ENCODE measurements around the gene LRMDA. TPM values are rescaled to one million over a fixed set of nuclear protein-coding genes. Genes with fewer than 3 reads are reported as not detected.

LRMDA gene
- polyA plus RNA-seq, 1 donor from 2014 or later = not detected

GRCh38 chr10:76106611-76107010 is 675.2 kb downstream of the LRMDA start:
- Mint-ChIP-seq H3K4me3 (no peak overlapping the region), H3K27ac (no peak overlapping the region), H3K4me1 (no peaks in the 10 kb centered on the region), H3K9me3 (peaks cover 0 to 6% (median 0%) of the 10 kb centered on the region in 3 donors), H3K27me3 (no peaks in the 10 kb centered on the region), H3K36me3 (no peaks in the 10 kb centered on the region)

- no peaks in the 10 kb centered on the region for H3K4me1 Mint-ChIP-seq
- no peak overlapping the region for H3K27ac Mint-ChIP-seq
- H3K27me3 Mint-ChIP-seq = peaks cover 1% of the 10 kb centered on the region
- H3K4me3 Mint-ChIP-seq = no peak overlapping the region
- H3K36me3 Mint-ChIP-seq = no peaks in the 10 kb centered on the region
- H3K9me3 Mint-ChIP-seq = peaks cover 0 to 6% (median 0%) of the 10 kb centered on the region in 3 donors
Observed at GRCh38 chr10:76108563-76109359, 677.3 kb downstream of the LRMDA start.

- Mint-ChIP-seq H3K9me3 (peaks cover 0 to 7% (median 0%) of the 10 kb centered on the region in 3 donors), H3K4me3 (no peak overlapping the region), H3K27ac (no peak overlapping the region), H3K4me1 (no peaks in the 10 kb centered on the region), H3K36me3 (no peaks in the 10 kb centered on the region), H3K27me3 (peaks cover 1% of the 10 kb centered on the region)
Observed at GRCh38 chr10:76111404-76111803, 680.0 kb downstream of the LRMDA start.

- Mint-ChIP-seq H3K9me3 (peaks cover 0 to 11% (median 0%) of the 10 kb centered on the region in 3 donors), H3K4me3 (no peak overlapping the region), H3K4me1 (no peaks in the 10 kb centered on the region), H3K27ac (no peak overlapping the region), H3K27me3 (peaks cover 1% of the 10 kb centered on the region), H3K36me3 (no peaks in the 10 kb centered on the region)
Observed at GRCh38 chr10:76111986-76112825, 680.8 kb downstream of the LRMDA start.

- Mint-ChIP-seq H3K9me3 (peaks cover 0 to 11% (median 0%) of the 10 kb centered on the region in 3 donors), H3K4me1 (no peaks in the 10 kb centered on the region), H3K27me3 (peaks cover 1% of the 10 kb centered on the region), H3K36me3 (no peaks in the 10 kb centered on the region), H3K27ac (no peak overlapping the region), H3K4me3 (no peak overlapping the region)
Observed at GRCh38 chr10:76112826-76113150, 681.4 kb downstream of the LRMDA start.

- H3K27me3 Mint-ChIP-seq = peaks cover 1% of the 10 kb centered on the region
- H3K36me3 Mint-ChIP-seq = no peaks in the 10 kb centered on the region
- H3K9me3 Mint-ChIP-seq = peaks cover 0 to 10% (median 0%) of the 10 kb centered on the region in 3 donors
- no peak overlapping the region for H3K27ac Mint-ChIP-seq
- no peak overlapping the region for H3K4me3 Mint-ChIP-seq
- no peaks in the 10 kb centered on the region for H3K4me1 Mint-ChIP-seq
Observed at GRCh38 chr10:76113952-76114351, 682.5 kb downstream of the LRMDA start.

GRCh38 chr10:76114581-76115001 is 683.2 kb downstream of the LRMDA start:
- no peak overlapping the region for H3K4me3 Mint-ChIP-seq
- no peak overlapping the region for H3K27ac Mint-ChIP-seq
- H3K9me3 Mint-ChIP-seq = peaks cover 0 to 5% (median 0%) of the 10 kb centered on the region in 3 donors
- peaks cover 2% of the 10 kb centered on the region for H3K36me3 Mint-ChIP-seq
- H3K27me3 Mint-ChIP-seq = peaks cover 1% of the 10 kb centered on the region
- no peaks in the 10 kb centered on the region for H3K4me1 Mint-ChIP-seq

GRCh38 chr10:76115131-76115470 is 683.7 kb downstream of the LRMDA start:
- H3K4me1 Mint-ChIP-seq = no peaks in the 10 kb centered on the region
- H3K36me3 Mint-ChIP-seq = peaks cover 2% of the 10 kb centered on the region
- H3K4me3 Mint-ChIP-seq = no peak overlapping the region
- peaks cover 0 to 5% (median 0%) of the 10 kb centered on the region in 3 donors for H3K9me3 Mint-ChIP-seq
- H3K27ac Mint-ChIP-seq = no peak overlapping the region
- H3K27me3 Mint-ChIP-seq = peaks cover 1% of the 10 kb centered on the region

- H3K9me3 Mint-ChIP-seq = peaks cover 0 to 5% (median 0%) of the 10 kb centered on the region in 3 donors
- peaks cover 2% of the 10 kb centered on the region for H3K36me3 Mint-ChIP-seq
- H3K27me3 Mint-ChIP-seq = peaks cover 1% of the 10 kb centered on the region
- no peaks in the 10 kb centered on the region for H3K4me1 Mint-ChIP-seq
- H3K4me3 Mint-ChIP-seq = no peak overlapping the region
- no peak overlapping the region for H3K27ac Mint-ChIP-seq
Observed at GRCh38 chr10:76115471-76116155, 684.2 kb downstream of the LRMDA start.

GRCh38 chr10:76116523-76116922 is 685.1 kb downstream of the LRMDA start:
- H3K27ac Mint-ChIP-seq = no peak overlapping the region
- peaks cover 2% of the 10 kb centered on the region for H3K36me3 Mint-ChIP-seq
- H3K9me3 Mint-ChIP-seq = peaks cover 0 to 5% (median 0%) of the 10 kb centered on the region in 3 donors
- H3K27me3 Mint-ChIP-seq = peaks cover 1% of the 10 kb centered on the region
- no peaks in the 10 kb centered on the region for H3K4me1 Mint-ChIP-seq
- H3K4me3 Mint-ChIP-seq = no peak overlapping the region

- Mint-ChIP-seq H3K4me1 (no peaks in the 10 kb centered on the region), H3K27ac (no peak overlapping the region), H3K9me3 (peaks cover 0 to 5% (median 0%) of the 10 kb centered on the region in 3 donors), H3K4me3 (no peak overlapping the region), H3K36me3 (peaks cover 2% of the 10 kb centered on the region), H3K27me3 (peaks cover under 1% of the 10 kb centered on the region)
Observed at GRCh38 chr10:76117949-76118348, 686.5 kb downstream of the LRMDA start.

- peaks cover 2% of the 10 kb centered on the region for H3K36me3 Mint-ChIP-seq
- H3K27ac Mint-ChIP-seq = no peak overlapping the region
- H3K27me3 Mint-ChIP-seq = no peaks in the 10 kb centered on the region
- H3K4me1 Mint-ChIP-seq = no peaks in the 10 kb centered on the region
- H3K9me3 Mint-ChIP-seq = peaks cover 0 to 5% (median 0%) of the 10 kb centered on the region in 3 donors
- no peak overlapping the region for H3K4me3 Mint-ChIP-seq
Observed at GRCh38 chr10:76119036-76119435, 687.6 kb downstream of the LRMDA start.

- Mint-ChIP-seq H3K27ac (no peak overlapping the region), H3K27me3 (no peaks in the 10 kb centered on the region), H3K36me3 (peaks cover 2% of the 10 kb centered on the region), H3K9me3 (peaks cover 0 to 5% (median 0%) of the 10 kb centered on the region in 3 donors), H3K4me3 (no peak overlapping the region), H3K4me1 (no peaks in the 10 kb centered on the region)
Observed at GRCh38 chr10:76119515-76119914, 688.1 kb downstream of the LRMDA start.

- Mint-ChIP-seq H3K27ac (no peak overlapping the region), H3K9me3 (no peaks in the 10 kb centered on the region), H3K36me3 (peaks cover 2% of the 10 kb centered on the region), H3K4me3 (no peak overlapping the region), H3K27me3 (no peaks in the 10 kb centered on the region), H3K4me1 (no peaks in the 10 kb centered on the region)
Observed at GRCh38 chr10:76122056-76122455, 690.6 kb downstream of the LRMDA start.

- Mint-ChIP-seq H3K27ac (no peak overlapping the region), H3K9me3 (peaks cover 0 to 3% (median 2%) of the 10 kb centered on the region in 3 donors), H3K27me3 (no peaks in the 10 kb centered on the region), H3K4me1 (no peaks in the 10 kb centered on the region), H3K36me3 (no peaks in the 10 kb centered on the region), H3K4me3 (no peak overlapping the region)
Observed at GRCh38 chr10:76124280-76124679, 692.9 kb downstream of the LRMDA start.

Measured in IgD-negative memory B cell (primary cell).